Hepatocyte (in vitro differentiated cells): ENCODE measurements around the gene FAM181A. TPM values are rescaled to one million over a fixed set of nuclear protein-coding genes. Genes with fewer than 3 reads are reported as not detected.

Experiments used
- DNase-seq: peaks from one replicate; pipeline ENCODE4 v3.0.0-alpha.2; 2016; ENCODE audit warnings: low spot score
- H2AFZ ChIP-seq: fragments of 200-600 bp; sonication (generic); 2 replicates; pipeline ENCODE4 v1.6.0; 2016; ENCODE audit warnings: antibody characterized with exemption, mild to moderate bottlenecking
- H3K27ac ChIP-seq: fragments of 200-600 bp; sonication (generic); 2 replicates; pipeline ENCODE4 v1.5.1; 2016; ENCODE audit warnings: mild to moderate bottlenecking
- H3K27me3 ChIP-seq: fragments of 200-600 bp; sonication (generic); 2 replicates; pipeline ENCODE4 v1.6.1; 2016
- H3K36me3 ChIP-seq: fragments of 200-600 bp; sonication (generic); replicated peaks from 2 replicates; pipeline ENCODE4 v1.5.1; 2016; ENCODE audit warnings: low read depth; ENCODE audit not compliant: insufficient read depth
- H3K4me1 ChIP-seq: fragments of 200-600 bp; sonication (generic); 2 replicates; pipeline ENCODE4 v1.5.1; 2016; ENCODE audit warnings: mild to moderate bottlenecking, moderate library complexity; ENCODE audit not compliant: insufficient read depth
- H3K4me2 ChIP-seq: fragments of 200-600 bp; sonication (generic); 2 replicates; pipeline ENCODE4 v1.6.0; 2016
- H3K4me3 ChIP-seq: fragments of 200-600 bp; sonication (generic); 2 replicates; pipeline ENCODE4 v1.5.1; 2016; ENCODE audit warnings: mild to moderate bottlenecking
- H3K79me2 ChIP-seq: fragments of 200-600 bp; sonication (generic); 2 replicates; pipeline ENCODE4 v1.6.0; 2017; ENCODE audit warnings: mild to moderate bottlenecking
- H3K9me2 ChIP-seq: fragments of 200-600 bp; sonication (generic); replicated peaks from 2 replicates; pipeline ENCODE4 v1.6.0; 2017; ENCODE audit warnings: mild to moderate bottlenecking; ENCODE audit not compliant: insufficient read depth
- H3K9me3 ChIP-seq: fragments of 200-600 bp; sonication (generic); 2 replicates; pipeline ENCODE4 v1.5.1; 2016; ENCODE audit warnings: low read depth, mild to moderate bottlenecking
- H4K20me1 ChIP-seq: fragments of 200-600 bp; sonication (generic); 2 replicates; pipeline ENCODE4 v1.6.0; 2016; ENCODE audit warnings: mild to moderate bottlenecking; ENCODE audit not compliant: insufficient read depth, poor library complexity, severe bottlenecking
- CTCF ChIP-seq: fragments of 200-600 bp; sonication (generic); IDR thresholded peaks from 2 replicates; pipeline ENCODE4 v1.5.1; 2016; ENCODE audit warnings: antibody characterized with exemption, mild to moderate bottlenecking; ENCODE audit not compliant: poor library complexity
- EZH2 ChIP-seq: fragments of 200-600 bp; sonication (generic); IDR thresholded peaks from 2 replicates; pipeline ENCODE4 v1.6.1; 2016; ENCODE audit warnings: antibody characterized with exemption, mild to moderate bottlenecking, borderline replicate concordance
- EZH2phosphoT487 ChIP-seq: fragments of 200-600 bp; sonication (generic); IDR thresholded peaks from one replicate; pipeline ENCODE4 v1.6.1; 2018; ENCODE audit warnings: antibody characterized with exemption, mild to moderate bottlenecking, low read depth, moderate library complexity; ENCODE audit not compliant: unreplicated experiment, severe bottlenecking
- WGBS: methylation state at CpG from one replicate; pipeline ENCODE4 v1.1.6; 2016; ENCODE audit warnings: low lambda C conversion rate; ENCODE audit errors: missing lambda C conversion rate; 5-methylcytosine and 5-hydroxymethylcytosine counted together
- polyA plus RNA-seq: library from polyadenylated mRNA; unstranded; fragments of >200 nt; fragmentation: Nextera tagmentation; extraction: Ambion mirVana; gene quantifications from 2 replicates; pipeline ENCODE4 v1.2.1, GENCODE V29; 2016
- total RNA-seq: library from RNA; depleted of rRNA; stranded (reverse); fragments of >200 nt; gene quantifications from 2 replicates; pipeline ENCODE4 v1.2.3, GENCODE V29; 2014

The FAM181A gene
- total and polyA plus RNA-seq, 2 experiments from 2014 or later = not detected

GRCh38 chr14:93924592-93925355, 2.4 kb upstream of the FAM181A start:
- Histone ChIP-seq H3K36me3 (no peaks in the 10 kb centered on the region), H4K20me1 (no peaks in the 10 kb centered on the region), H3K79me2 (no peaks in the 10 kb centered on the region), H3K9me2 (no peaks in the 10 kb centered on the region), H3K27ac (no peak overlapping the region), H3K4me1 (no peaks in the 10 kb centered on the region), H3K4me2 (no peak overlapping the region), H3K9me3 (no peaks in the 10 kb centered on the region), H2AFZ (no peak overlapping the region), H3K27me3 (no peaks in the 10 kb centered on the region), H3K4me3 (no peak overlapping the region)
- DNase-seq = no peak
- 95% methylated on average over 14 of the region's 14 CpGs for whole genome bisulfite sequencing
- TF ChIP-seq EZH2phosphoT487 (no peak), CTCF (no peak), EZH2 (no peak)

- Histone ChIP-seq H3K4me1 (no peaks in the 10 kb centered on the region), H3K27ac (no peak overlapping the region), H3K27me3 (no peaks in the 10 kb centered on the region)
Measured at GRCh38 chr14:93925374-93925895, 1.7 kb upstream of the FAM181A start.

GRCh38 chr14:93926245-93926872, 785 bp upstream of the FAM181A start:
- no peaks in the 10 kb centered on the region for H3K36me3 ChIP-seq
- no peak for DNase-seq
- no peaks in the 10 kb centered on the region for H4K20me1 ChIP-seq
- H3K27me3 ChIP-seq = no peaks in the 10 kb centered on the region
- H3K4me1 ChIP-seq = no peaks in the 10 kb centered on the region
- H3K79me2 ChIP-seq = no peaks in the 10 kb centered on the region
- no peak overlapping the region for H2AFZ ChIP-seq
- H3K4me2 ChIP-seq = no peak overlapping the region
- TF ChIP-seq EZH2 = no peak
- TF ChIP-seq CTCF = no peak
- no peak for TF ChIP-seq EZH2phosphoT487
- no peaks in the 10 kb centered on the region for H3K9me3 ChIP-seq
- 89% methylated on average over 20 of the region's 21 CpGs for WGBS
- H3K9me2 ChIP-seq = no peaks in the 10 kb centered on the region
- no peak overlapping the region for H3K4me3 ChIP-seq
- no peak overlapping the region for H3K27ac ChIP-seq

More at GRCh38 chr14:93925374-93925895, 1.7 kb upstream of the FAM181A start:
- WGBS = 89% methylated on average over 13 of the region's 13 CpGs
- no peak for TF ChIP-seq EZH2
- no peak for TF ChIP-seq EZH2phosphoT487
- no peak for TF ChIP-seq CTCF
- Histone ChIP-seq H3K9me3 (no peaks in the 10 kb centered on the region), H3K9me2 (no peaks in the 10 kb centered on the region), H3K4me3 (no peak overlapping the region), H3K36me3 (no peaks in the 10 kb centered on the region), H4K20me1 (no peaks in the 10 kb centered on the region), H3K79me2 (no peaks in the 10 kb centered on the region), H2AFZ (no peak overlapping the region), H3K4me2 (no peak overlapping the region)
- no peak for DNase-seq
